NT2/D1 (cell line): ENCODE measurements around the gene PCDHGA7.
"Not testable (repeated sequence)": the region's sequence is repeated elsewhere in the genome, so short reads cannot be mapped to it uniquely, and the experiment has no call there.

Experiments
- SUZ12 ChIP-seq: IDR thresholded peaks from 2 replicates; pipeline ENCODE4 v1.6.1; 2011; ENCODE audit not compliant: insufficient read length, insufficient read depth; ENCODE audit errors: extremely low read depth
- YY1 ChIP-seq: IDR thresholded peaks from 2 replicates; pipeline ENCODE4 v1.6.1; 2011; ENCODE audit not compliant: insufficient read length, insufficient read depth
- ZNF274 ChIP-seq: IDR thresholded peaks from 2 replicates; pipeline ENCODE4 v1.6.1; 2011; ENCODE audit warnings: mild to moderate bottlenecking, low read depth, low read length

GRCh38 chr5:141417494-141418172 is 35.1 kb downstream of the PCDHGA7 start, which contains the start of gene PCDHGB7:
- TF ChIP-seq ZNF274, YY1, SUZ12: not testable (repeated sequence)
